SK-N-SH treated with all-trans-retinoic acid at 6 μM for 48 hours (cell line): ENCODE measurements around the gene LAMB4.

Source experiments
- CREB5 ChIP-seq: fragments of 250-450 bp; sonication (Bioruptor Pico); IDR thresholded peaks from 2 replicates; pipeline ENCODE4 v1.5.1; 2020; ENCODE audit warnings: low read depth, mild to moderate bottlenecking, moderate library complexity
- CSRNP3 ChIP-seq: fragments of 250-450 bp; sonication (Bioruptor Pico); IDR thresholded peaks from 2 replicates; pipeline ENCODE4 v1.5.1; 2021; ENCODE audit warnings: mild to moderate bottlenecking, moderate library complexity
- ESRRG ChIP-seq: fragments of 250-450 bp; sonication (Bioruptor Pico); IDR thresholded peaks from 2 replicates; pipeline ENCODE4 v1.6.1; 2021; ENCODE audit warnings: mild to moderate bottlenecking
- GLIS3 ChIP-seq: fragments of 250-450 bp; sonication (Bioruptor Pico); IDR thresholded peaks from 2 replicates; pipeline ENCODE4 v1.5.0; 2020; ENCODE audit warnings: mild to moderate bottlenecking, moderate library complexity
- ISL1 ChIP-seq: fragments of 250-450 bp; sonication (Bioruptor Pico); IDR thresholded peaks from 2 replicates; pipeline ENCODE4 v2.1.2; 2022; ENCODE audit warnings: mild to moderate bottlenecking, moderate library complexity
- PPARA ChIP-seq: fragments of 250-450 bp; sonication (Bioruptor Pico); IDR thresholded peaks from 2 replicates; pipeline ENCODE4 v1.5.0; 2020; ENCODE audit warnings: mild to moderate bottlenecking, borderline replicate concordance
- SNAI2 ChIP-seq: fragments of 250-450 bp; sonication (Bioruptor Pico); IDR thresholded peaks from 2 replicates; pipeline ENCODE4 v1.5.0; 2020; ENCODE audit warnings: mild to moderate bottlenecking, moderate library complexity
- TCF4 ChIP-seq: fragments of 250-450 bp; sonication (Bioruptor Pico); IDR thresholded peaks from 2 replicates; pipeline ENCODE4 v1.8.0; 2021; ENCODE audit warnings: mild to moderate bottlenecking, moderate library complexity, borderline replicate concordance
- TOX ChIP-seq: fragments of 250-450 bp; sonication (Bioruptor Pico); IDR thresholded peaks from 2 replicates; pipeline ENCODE4 v1.8.0; 2021; ENCODE audit warnings: mild to moderate bottlenecking, moderate library complexity, borderline replicate concordance
- ZC3H10 ChIP-seq: fragments of 250-450 bp; sonication (Bioruptor Pico); IDR thresholded peaks from 2 replicates; pipeline ENCODE4 v1.5.1; 2021; ENCODE audit warnings: mild to moderate bottlenecking, moderate library complexity
- ZFP3 ChIP-seq: fragments of 250-450 bp; sonication (Bioruptor Pico); IDR thresholded peaks from 2 replicates; pipeline ENCODE4 v1.5.0; 2020; ENCODE audit warnings: mild to moderate bottlenecking, moderate library complexity
- ZNF70 ChIP-seq: fragments of 450-650 bp; formaldehyde crosslinking; IDR thresholded peaks from 2 replicates; pipeline ENCODE4 v1.5.0; 2020; ENCODE audit warnings: mild to moderate bottlenecking, moderate library complexity
- TF ChIP-seq, protein P1 (sequence below): fragments of 250-450 bp; sonication (Bioruptor Pico); IDR thresholded peaks from 2 replicates; pipeline ENCODE4 v1.8.0; 2020; ENCODE audit warnings: mild to moderate bottlenecking, moderate library complexity, borderline replicate concordance

DNA sequence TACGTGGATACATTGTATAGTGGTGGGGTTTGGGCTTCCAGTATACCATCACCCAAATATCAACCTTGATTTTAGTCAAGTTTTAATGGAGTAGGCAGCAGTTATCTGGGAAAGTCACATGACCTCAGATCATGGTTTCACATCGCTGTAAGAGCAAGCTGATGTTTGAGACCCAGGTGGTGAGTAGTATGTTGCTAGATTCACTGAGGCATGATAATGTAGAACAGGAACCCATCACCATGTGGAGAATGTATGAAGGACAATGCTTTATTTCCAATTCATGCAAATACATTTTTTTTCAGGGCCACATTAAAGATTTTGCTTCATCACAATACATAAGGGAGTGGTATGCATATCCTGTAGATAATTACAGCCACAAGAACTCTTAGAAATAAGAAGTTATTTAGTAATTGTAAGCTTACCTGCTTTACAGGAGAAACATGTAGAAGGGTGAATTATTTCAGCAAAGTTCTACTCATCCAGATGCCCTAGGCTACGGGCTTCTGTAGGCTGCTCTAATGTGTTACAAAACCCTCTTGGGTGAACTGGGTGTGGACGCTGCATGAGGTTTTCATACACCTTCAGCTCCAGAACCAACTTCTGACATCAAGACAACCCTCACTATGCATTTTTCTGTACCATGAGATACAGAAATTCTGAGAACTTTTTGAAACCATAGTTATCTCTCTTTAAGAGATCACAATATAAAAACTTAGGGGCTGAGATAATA, 27.6 kb upstream of the LAMB4 start:
- no peak for TF ChIP-seq PPARA
- no peak for TF ChIP-seq CSRNP3 (CRISPR knock-in tag)
- TF ChIP-seq, protein P1, sequence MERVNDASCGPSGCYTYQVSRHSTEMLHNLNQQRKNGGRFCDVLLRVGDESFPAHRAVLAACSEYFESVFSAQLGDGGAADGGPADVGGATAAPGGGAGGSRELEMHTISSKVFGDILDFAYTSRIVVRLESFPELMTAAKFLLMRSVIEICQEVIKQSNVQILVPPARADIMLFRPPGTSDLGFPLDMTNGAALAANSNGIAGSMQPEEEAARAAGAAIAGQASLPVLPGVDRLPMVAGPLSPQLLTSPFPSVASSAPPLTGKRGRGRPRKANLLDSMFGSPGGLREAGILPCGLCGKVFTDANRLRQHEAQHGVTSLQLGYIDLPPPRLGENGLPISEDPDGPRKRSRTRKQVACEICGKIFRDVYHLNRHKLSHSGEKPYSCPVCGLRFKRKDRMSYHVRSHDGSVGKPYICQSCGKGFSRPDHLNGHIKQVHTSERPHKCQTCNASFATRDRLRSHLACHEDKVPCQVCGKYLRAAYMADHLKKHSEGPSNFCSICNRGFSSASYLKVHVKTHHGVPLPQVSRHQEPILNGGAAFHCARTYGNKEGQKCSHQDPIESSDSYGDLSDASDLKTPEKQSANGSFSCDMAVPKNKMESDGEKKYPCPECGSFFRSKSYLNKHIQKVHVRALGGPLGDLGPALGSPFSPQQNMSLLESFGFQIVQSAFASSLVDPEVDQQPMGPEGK (CRISPR knock-in tag) = no peak
- no peak for TF ChIP-seq ZFP3
- no peak for TF ChIP-seq GLIS3 (CRISPR knock-in tag)
- no peak for TF ChIP-seq ZNF70 (CRISPR knock-in tag)
- no peak for TF ChIP-seq TCF4 (CRISPR knock-in tag)
- no peak for TF ChIP-seq ZC3H10 (CRISPR knock-in tag)
- no peak for TF ChIP-seq TOX (CRISPR knock-in tag)
- no peak for TF ChIP-seq CREB5 (CRISPR knock-in tag)
- TF ChIP-seq ISL1 = no peak
- no peak for TF ChIP-seq SNAI2
- TF ChIP-seq ESRRG (CRISPR knock-in tag) = no peak
